ENCODE results near the gene NTNG1.

The NTNG1 gene

GRCh38 chr1:107138166-107138565 lies 2.7 kb upstream of the NTNG1 start:
- ATAC-seq (ENCODE audit: insufficient read depth, low read depth) (no peak), DNase-seq (no peak)
- no peaks in the 10 kb centered on the region for H3K79me2 ChIP-seq (ENCODE audit: insufficient read depth, low read length)
- no peak overlapping the region for H3K4me2 ChIP-seq (ENCODE audit: insufficient read depth, low read length)
- peaks cover 27% of the 10 kb centered on the region for H3K4me1 ChIP-seq (ENCODE audit: insufficient read depth, low read length)
- H3K27ac ChIP-seq (ENCODE audit: low read length): no peak overlapping the region
- no peak overlapping the region for H2AFZ ChIP-seq (ENCODE audit: low read depth, low read length)
- no peak for TF ChIP-seq CTCF (IDR thresholded peaks at IDR 0.05; ENCODE audit: borderline replicate concordance, extremely low read depth, low read length, poor library complexity, severe bottlenecking)
- no peak for TF ChIP-seq EZH2 (IDR thresholded peaks at IDR 0.05; ENCODE audit: borderline replicate concordance, low read depth, low read length, severe bottlenecking)
- no peaks in the 10 kb centered on the region for H3K36me3 ChIP-seq (ENCODE audit: insufficient read depth, low read length)
- no peak overlapping the region for H3K9ac ChIP-seq (ENCODE audit: low read depth, low read length)
- no peaks in the 10 kb centered on the region for H3K9me3 ChIP-seq (ENCODE audit: insufficient read depth, low read length, severe bottlenecking)
- H4K20me1 ChIP-seq (ENCODE audit: insufficient read depth, low read length): no peaks in the 10 kb centered on the region
- H3K4me3 ChIP-seq (ENCODE audit: low read depth in 1 of 2, low read length in 2 of 2): no peak overlapping the region
- peaks cover 36% of the 10 kb centered on the region for H3K27me3 ChIP-seq (ENCODE audit: insufficient read depth, low read length, poor library complexity)

GRCh38 chr1:107138767-107139445 lies 1.9 kb upstream of the NTNG1 start:
- no peaks in the 10 kb centered on the region for H3K79me2 ChIP-seq (ENCODE audit: insufficient read depth, low read length)
- H3K4me1 ChIP-seq (ENCODE audit: insufficient read depth, low read length): peaks cover 27% of the 10 kb centered on the region
- H3K9ac ChIP-seq (ENCODE audit: low read depth, low read length): no peak overlapping the region
- no peaks in the 10 kb centered on the region for H3K36me3 ChIP-seq (ENCODE audit: insufficient read depth, low read length)
- no peak for ATAC-seq (ENCODE audit: insufficient read depth, low read depth)
- no peak overlapping the region for H3K4me3 ChIP-seq (ENCODE audit: low read depth in 1 of 2, low read length in 2 of 2)
- TF ChIP-seq CTCF (IDR thresholded peaks at IDR 0.05; ENCODE audit: borderline replicate concordance, extremely low read depth, low read length, poor library complexity, severe bottlenecking) (no peak), EZH2 (IDR thresholded peaks at IDR 0.05; ENCODE audit: borderline replicate concordance, low read depth, low read length, severe bottlenecking) (no peak)
- H3K27ac ChIP-seq (ENCODE audit: low read length): no peak overlapping the region
- no peaks in the 10 kb centered on the region for H4K20me1 ChIP-seq (ENCODE audit: insufficient read depth, low read length)
- H3K4me2 ChIP-seq (ENCODE audit: insufficient read depth, low read length): no peak overlapping the region
- no peak overlapping the region for H2AFZ ChIP-seq (ENCODE audit: low read depth, low read length)
- H3K27me3 ChIP-seq (ENCODE audit: insufficient read depth, low read length, poor library complexity): peaks cover 36% of the 10 kb centered on the region
- no peaks in the 10 kb centered on the region for H3K9me3 ChIP-seq (ENCODE audit: insufficient read depth, low read length, severe bottlenecking)
- DNase-seq: no peak

GRCh38 chr1:107139833-107140702 lies 771 bp upstream of the NTNG1 start:
- no peaks in the 10 kb centered on the region for H3K36me3 ChIP-seq (ENCODE audit: insufficient read depth, low read length)
- no peaks in the 10 kb centered on the region for H3K9me3 ChIP-seq (ENCODE audit: insufficient read depth, low read length, severe bottlenecking)
- H4K20me1 ChIP-seq (ENCODE audit: insufficient read depth, low read length): no peaks in the 10 kb centered on the region
- H3K79me2 ChIP-seq (ENCODE audit: insufficient read depth, low read length): no peaks in the 10 kb centered on the region
- peak; percentile 64 for DNase-seq
- H3K9ac ChIP-seq (ENCODE audit: low read depth, low read length): peak overlapping the region; percentile 32; the same call in 1 of the 2 replicates
- TF ChIP-seq EZH2 (IDR thresholded peaks at IDR 0.05; ENCODE audit: borderline replicate concordance, low read depth, low read length, severe bottlenecking): peak; percentile 71
- no peak for TF ChIP-seq CTCF (IDR thresholded peaks at IDR 0.05; ENCODE audit: borderline replicate concordance, extremely low read depth, low read length, poor library complexity, severe bottlenecking)
- H3K27me3 ChIP-seq (ENCODE audit: insufficient read depth, low read length, poor library complexity): peaks cover 36% of the 10 kb centered on the region
- H3K27ac ChIP-seq (ENCODE audit: low read length): no peak overlapping the region
- peak overlapping the region; percentile 57; the same call in 1 of the 2 replicates for H2AFZ ChIP-seq (ENCODE audit: low read depth, low read length)
- peak; percentile 83 for ATAC-seq (ENCODE audit: insufficient read depth, low read depth)
- H3K4me1 ChIP-seq (ENCODE audit: insufficient read depth, low read length): peaks cover 27% of the 10 kb centered on the region
- H3K4me2 ChIP-seq (ENCODE audit: insufficient read depth, low read length): peak overlapping the region; percentile 75
- H3K4me3 ChIP-seq (ENCODE audit: low read depth in 1 of 2, low read length in 2 of 2): peak overlapping the region in 1 of 2 experiments; percentile 62; a peak in 3 of 4 replicates

Data from DND-41 (cell line).